Transverse colon (tissue), 3 donors: ENCODE measurements around the gene PAX5.
"Not testable (repeated sequence)": the region's sequence is repeated elsewhere in the genome, so short reads cannot be mapped to it uniquely, and the experiment has no call there.

Experiments used
- CTCF ChIP-seq, 5 experiments: fragments of 200-600 bp in 3 of 5; fragments of 450-650 bp in 2 of 5; sonication (generic) in 3 of 5; IDR thresholded peaks; 1 replicate in 2 of 5; 2 replicates in 3 of 5; pipeline ENCODE4 v1.5.1; 2016 to 2017; ENCODE audit warnings: antibody characterized with exemption in 5 of 5, inconsistent platforms in 3 of 5, mild to moderate bottlenecking in 2 of 5, moderate library complexity in 1 of 5
- POLR2A ChIP-seq: fragments of 450-650 bp; IDR thresholded peaks from one replicate; pipeline ENCODE4 v1.6.1; 2016; ENCODE audit warnings: antibody characterized with exemption, mild to moderate bottlenecking, moderate library complexity

- peak; percentile 24 for TF ChIP-seq POLR2A
- TF ChIP-seq CTCF (IDR thresholded peaks at IDR 0.05): not testable (repeated sequence)
Observed at GRCh38 chr9:37080165-37080628, 46.1 kb upstream of the PAX5 start.
